ENCODE measurements around the gene STXBP5.

The STXBP5 gene

GRCh38 chr6:147192278-147192911, 11.8 kb upstream of the STXBP5 start:
- TF ChIP-seq HOXC10 (CRISPR knock-in tag; IDR thresholded peaks at IDR 0.05) (no peak), ZBTB49 (tag by site-specific recombination; IDR thresholded peaks at IDR 0.05; ENCODE audit: low read depth) (no peak), SCRT2 (tag by site-specific recombination; IDR thresholded peaks at IDR 0.05) (0 out of 2 replicates have a peak, but pooled peaks have one; percentile 21)

GRCh38 chr6:147194652-147195411, 9.4 kb upstream of the STXBP5 start:
- no peak for TF ChIP-seq ZNF785 (tag by site-specific recombination; IDR thresholded peaks at IDR 0.05)
- TF ChIP-seq HOXD13 (CRISPR knock-in tag; IDR thresholded peaks at IDR 0.05; ENCODE audit: borderline replicate concordance): no peak
- no peak for TF ChIP-seq YY1 (tag by site-specific recombination; IDR thresholded peaks at IDR 0.05)
- TF ChIP-seq ZNF174 (tag by site-specific recombination; IDR thresholded peaks at IDR 0.05): no peak
- TF ChIP-seq ZNF837 (tag by site-specific recombination; IDR thresholded peaks at IDR 0.05): no peak
- TF ChIP-seq BCL11B (tag by site-specific recombination; IDR thresholded peaks at IDR 0.05; ENCODE audit: low read depth): no peak
- Histone ChIP-seq H3K4me1 (ENCODE audit: control insufficient read depth, insufficient read depth, low read length) (no peaks in the 10 kb centered on the region), H3K36me3 (ENCODE audit: control insufficient read depth in 2 of 2, insufficient read depth in 1 of 2, low read length in 2 of 2) (no peaks in the 10 kb centered on the region), H3K27ac (ENCODE audit: extremely low read depth, low read depth, low read length) (no peak overlapping the region), H3K4me3 (ENCODE audit: low read depth, low read length) (no peak overlapping the region), H3K9me3 (ENCODE audit: control insufficient read depth, insufficient read depth, low read depth, low read length) (no peaks in the 10 kb centered on the region)
- ChIA-PET CTCF (interaction anchor here (0.6 kb wide), 1 partner anchor 419 kb away, joined by 3 read pairs; no protein-coding TSS in a partner anchor), POLR2A (no interaction called here)

More at GRCh38 chr6:147192278-147192911, 11.8 kb upstream of the STXBP5 start:
- Histone ChIP-seq H3K4me3 (ENCODE audit: low read depth, low read length) (no peak overlapping the region), H3K27ac (ENCODE audit: extremely low read depth, low read depth, low read length) (no peak overlapping the region), H3K4me1 (ENCODE audit: control insufficient read depth, insufficient read depth, low read length) (no peaks in the 10 kb centered on the region), H3K36me3 (ENCODE audit: control insufficient read depth in 2 of 2, insufficient read depth in 1 of 2, low read length in 2 of 2) (no peaks in the 10 kb centered on the region), H3K9me3 (ENCODE audit: control insufficient read depth, insufficient read depth, low read depth, low read length) (no peaks in the 10 kb centered on the region)
- CTCF ChIA-PET: interaction anchor here (0.6 kb wide), 1 partner anchor 207 kb away, joined by 3 read pairs; no protein-coding TSS in a partner anchor
- POLR2A ChIA-PET: no interaction called here

GRCh38 chr6:147195510-147195909, 8.7 kb upstream of the STXBP5 start:
- H3K4me3 ChIP-seq (ENCODE audit: low read depth, low read length): no peak overlapping the region
- no peak overlapping the region for H3K27ac ChIP-seq (ENCODE audit: extremely low read depth, low read depth, low read length)
- CTCF ChIA-PET: interaction anchor here (0.6 kb wide), 1 partner anchor 419 kb away, joined by 3 read pairs; no protein-coding TSS in a partner anchor
- POLR2A ChIA-PET: no interaction called here
- no peaks in the 10 kb centered on the region for H3K4me1 ChIP-seq (ENCODE audit: control insufficient read depth, insufficient read depth, low read length)
- H3K9me3 ChIP-seq (ENCODE audit: control insufficient read depth, insufficient read depth, low read depth, low read length): no peaks in the 10 kb centered on the region
- H3K36me3 ChIP-seq (ENCODE audit: control insufficient read depth in 2 of 2, insufficient read depth in 1 of 2, low read length in 2 of 2): no peaks in the 10 kb centered on the region
- no peak for TF ChIP-seq ZNF76 (tag by site-specific recombination; IDR thresholded peaks at IDR 0.05; ENCODE audit: borderline replicate concordance, low read depth)
- TF ChIP-seq ZBTB49 (tag by site-specific recombination; IDR thresholded peaks at IDR 0.05; ENCODE audit: low read depth): no peak
- TF ChIP-seq PBX3 (CRISPR knock-in tag; IDR thresholded peaks at IDR 0.05): no peak
- TF ChIP-seq ZNF366 (tag by site-specific recombination; conservative IDR thresholded peaks at IDR 0.05): no peak
- TF ChIP-seq ZNF704 (tag by site-specific recombination; IDR thresholded peaks at IDR 0.05): no peak
- no peak for TF ChIP-seq ZNF132 (tag by site-specific recombination; IDR thresholded peaks at IDR 0.05; ENCODE audit: borderline replicate concordance)
- no peak for TF ChIP-seq TSHZ1 (tag by site-specific recombination; IDR thresholded peaks at IDR 0.05; ENCODE audit: borderline replicate concordance)
- no peak for TF ChIP-seq ZNF184 (tag by site-specific recombination; IDR thresholded peaks at IDR 0.05)
- no peak for TF ChIP-seq ZNF214 (tag by site-specific recombination; IDR thresholded peaks at IDR 0.05; ENCODE audit: borderline replicate concordance)
- no peak for TF ChIP-seq KLF7 (tag by site-specific recombination; IDR thresholded peaks at IDR 0.05; ENCODE audit: borderline replicate concordance)
- TF ChIP-seq ZNF324 (tag by site-specific recombination; IDR thresholded peaks at IDR 0.05): no peak

Measured in HEK293 (cell line).